ENCODE measurements around the gene EPAS1. TPM values are rescaled to one million over a fixed set of nuclear protein-coding genes. Genes with fewer than 3 reads are reported as not detected.

Gene EPAS1
- total and polyA plus RNA-seq, 8 donors: 35.6 to 165 (median 76.0) TPM

- DNase-seq (no peak), ATAC-seq (no peak), FAIRE-seq (no peak)
- TF ChIP-seq CTCF (IDR thresholded peaks at IDR 0.05): no peak
- no peaks in the 10 kb centered on the region for H3K36me3 ChIP-seq
- no peaks in the 10 kb centered on the region for H3K27me3 ChIP-seq
- H3K9me3 ChIP-seq: no peaks in the 10 kb centered on the region
- H3K4me1 ChIP-seq: peaks cover 44 to 65% (median 54%) of the 10 kb centered on the region in 3 donors
- H3K4me3 ChIP-seq: no peak overlapping the region
- intact Hi-C loops (cut with DNase I): no loop called here
- 22 to 27% methylated on average over 5 of the region's 5 CpGs for WGBS, 2 donors
- peak overlapping the region in 2 of 4 donors; percentile 40 to 45 for H3K27ac ChIP-seq
Measured at GRCh38 chr2:46319711-46320110, 22.5 kb downstream of the EPAS1 start.

GRCh38 chr2:46320141-46320567 lies 22.9 kb downstream of the EPAS1 start:
- WGBS, 2 donors: 8 to 11% methylated on average over 8 of the region's 8 CpGs
- Histone ChIP-seq H3K4me1 (peaks cover 47 to 62% (median 56%) of the 10 kb centered on the region in 3 donors), H3K4me3 (no peak overlapping the region), H3K27me3 (no peaks in the 10 kb centered on the region), H3K27ac (peak overlapping the region in 2 of 4 donors; percentile 40 to 45), H3K36me3 (no peaks in the 10 kb centered on the region), H3K9me3 (no peaks in the 10 kb centered on the region)
- intact Hi-C loops (cut with DNase I): no loop called here
- DNase-seq: no peak
- no peak for TF ChIP-seq CTCF (IDR thresholded peaks at IDR 0.05)
- no peak for FAIRE-seq
- peak in 3 of 4 donors; percentile 49 to 68 (median 50) for ATAC-seq

GRCh38 chr2:46323730-46324129 lies 26.5 kb downstream of the EPAS1 start:
- H3K9me3 ChIP-seq: no peaks in the 10 kb centered on the region
- H3K4me3 ChIP-seq: no peak overlapping the region
- peaks cover 63 to 67% (median 64%) of the 10 kb centered on the region in 3 donors for H3K4me1 ChIP-seq
- no peak for ATAC-seq
- 64 to 69% methylated on average over 4 of the region's 4 CpGs for WGBS, 2 donors
- no peak for FAIRE-seq
- TF ChIP-seq CTCF (IDR thresholded peaks at IDR 0.05): no peak
- no peaks in the 10 kb centered on the region for H3K36me3 ChIP-seq
- intact Hi-C loops (cut with DNase I): no loop called here
- no peaks in the 10 kb centered on the region for H3K27me3 ChIP-seq
- no peak overlapping the region for H3K27ac ChIP-seq
- no peak for DNase-seq

DNA sequence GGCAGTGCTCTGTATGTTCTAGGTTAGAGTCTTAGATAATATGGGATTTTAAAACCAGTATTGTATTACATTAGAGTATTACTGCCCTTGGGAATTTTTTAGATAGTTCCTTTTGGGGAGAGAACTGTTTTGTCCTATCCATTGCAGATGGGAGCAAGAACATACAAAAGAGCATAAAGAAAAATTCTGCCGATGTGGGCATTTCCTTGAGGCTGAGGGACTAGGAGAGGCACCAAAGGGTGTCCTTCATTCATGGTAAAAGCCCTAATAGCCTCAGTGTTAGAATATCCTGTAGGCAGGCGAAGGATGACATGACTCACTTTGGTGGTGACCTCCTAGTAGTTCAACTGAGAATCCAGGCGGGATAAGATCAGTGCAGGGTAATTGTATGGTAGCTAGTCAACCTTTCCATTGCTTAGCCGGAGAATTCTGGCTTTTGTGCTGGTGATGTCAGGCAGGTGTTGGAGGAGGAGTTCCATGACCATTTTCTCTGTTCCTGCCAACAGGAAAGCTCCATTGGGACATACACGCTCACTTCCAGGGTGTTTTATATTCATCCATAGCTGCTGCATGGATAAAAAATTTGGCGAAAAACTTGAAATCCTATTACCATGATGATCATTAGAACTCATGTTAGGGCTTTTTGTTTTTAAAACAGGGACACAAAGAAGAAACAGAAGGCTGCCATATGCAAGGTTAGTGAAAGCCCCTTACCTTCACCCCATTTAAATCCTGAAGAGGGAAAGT lies 28.1 kb downstream of the EPAS1 start:
- DNase-seq (no peak), FAIRE-seq (no peak), ATAC-seq (peak in 3 of 4 donors; percentile 8 to 42 (median 18))
- Histone ChIP-seq H3K36me3 (no peaks in the 10 kb centered on the region), H3K27me3 (no peaks in the 10 kb centered on the region), H3K4me3 (no peak overlapping the region), H3K4me1 (peaks cover 59 to 66% (median 62%) of the 10 kb centered on the region in 3 donors), H3K9me3 (no peaks in the 10 kb centered on the region), H3K27ac (no peak overlapping the region)
- intact Hi-C loops (cut with DNase I): no loop called here
- WGBS, 2 donors: 86 to 89% methylated on average over 6 of the region's 6 CpGs
- TF ChIP-seq CTCF (IDR thresholded peaks at IDR 0.05): no peak
